Endodermal cell (in vitro differentiated cells): ENCODE measurements around the gene CCNH. TPM values are rescaled to one million over a fixed set of nuclear protein-coding genes. Genes with fewer than 3 reads are reported as not detected.

Experiments used
- DNase-seq: peaks from one replicate; pipeline ENCODE4 v3.0.0-alpha.2; 2017
- H3K27ac ChIP-seq: 2 replicates; pipeline ENCODE4 v1.5.1; 2013; ENCODE audit warnings: mild to moderate bottlenecking, low read depth, low read length, moderate library complexity
- H3K27me3 ChIP-seq: 2 replicates; pipeline ENCODE4 v1.6.1; 2013; ENCODE audit warnings: mild to moderate bottlenecking, low read length, moderate library complexity; ENCODE audit not compliant: insufficient read depth, control insufficient read depth, poor library complexity, severe bottlenecking
- H3K36me3 ChIP-seq: 2 replicates; pipeline ENCODE4 v1.7.0; 2013; ENCODE audit warnings: mild to moderate bottlenecking, low read length, moderate library complexity; ENCODE audit not compliant: control insufficient read depth, insufficient read depth
- H3K4me1 ChIP-seq: one replicate; pipeline ENCODE4 v1.7.0; 2013; ENCODE audit warnings: low read length; ENCODE audit not compliant: control insufficient read depth, insufficient read depth
- H3K4me3 ChIP-seq: 2 replicates; pipeline ENCODE4 v1.5.1; 2013; ENCODE audit warnings: mild to moderate bottlenecking, low read length, moderate library complexity
- H3K9ac ChIP-seq: 2 replicates; pipeline ENCODE4 v1.6.1; 2013; ENCODE audit warnings: mild to moderate bottlenecking, low read length, moderate library complexity; ENCODE audit not compliant: poor library complexity, severe bottlenecking; ENCODE audit errors: extremely low read depth
- H3K9me3 ChIP-seq: 2 replicates; pipeline ENCODE4 v1.6.1; 2013; ENCODE audit warnings: mild to moderate bottlenecking, low read length, moderate library complexity; ENCODE audit not compliant: control insufficient read depth
- H3K27ac Mint-ChIP-seq: 2 replicates; pipeline ENCODE4 v1.8.0; 2020; ENCODE audit warnings: mixed read lengths
- H3K27me3 Mint-ChIP-seq: 2 replicates; pipeline ENCODE4 v1.8.0; 2021; ENCODE audit warnings: mild to moderate bottlenecking, mixed read lengths; ENCODE audit not compliant: insufficient read depth
- H3K36me3 Mint-ChIP-seq: 2 replicates; pipeline ENCODE4 v1.8.0; 2020; ENCODE audit warnings: low read depth, mixed read lengths
- H3K4me1 Mint-ChIP-seq: 2 replicates; pipeline ENCODE4 v1.8.0; 2020; ENCODE audit warnings: mixed read lengths
- H3K4me3 Mint-ChIP-seq: 2 replicates; pipeline ENCODE4 v1.8.0; 2020; ENCODE audit warnings: mild to moderate bottlenecking, moderate library complexity, mixed read lengths
- H3K9me3 Mint-ChIP-seq: 2 replicates; pipeline ENCODE4 v1.8.0; 2020; ENCODE audit warnings: mild to moderate bottlenecking, mixed read lengths
- WGBS, 2 experiments: methylation state at CpG; one replicate each; pipeline versions ENCODE4 v1.1.5 to v1.1.7; 2013; ENCODE audit warnings: missing lambda C conversion rate in 2 of 2, mixed read lengths in 1 of 2; ENCODE audit not compliant: insufficient coverage in 1 of 2, insufficient read length in 1 of 2; 5-methylcytosine and 5-hydroxymethylcytosine counted together
- total RNA-seq, 2 donors: library from RNA; stranded (reverse); fragmentation: NEBNext Ultra II Directional in 1 of 2; extraction: Animal tissue kit (Norgen Biotek cat#: 25700) in 1 of 2; gene quantifications; 2 replicates in 1 of 2; 3 replicates in 1 of 2; pipeline ENCODE4 v1.2.1, GENCODE V29; 2021
- TF ChIP-seq, protein P1 (sequence below): fragments of 200-600 bp; sonication (generic); conservative IDR thresholded peaks from 2 replicates; pipeline ENCODE4 v1.5.0; 2021; ENCODE audit warnings: antibody characterized with exemption, mild to moderate bottlenecking

The CCNH gene
- total RNA-seq, 2 donors from 2014 or later: 34.4 to 37.7 TPM

DNA sequence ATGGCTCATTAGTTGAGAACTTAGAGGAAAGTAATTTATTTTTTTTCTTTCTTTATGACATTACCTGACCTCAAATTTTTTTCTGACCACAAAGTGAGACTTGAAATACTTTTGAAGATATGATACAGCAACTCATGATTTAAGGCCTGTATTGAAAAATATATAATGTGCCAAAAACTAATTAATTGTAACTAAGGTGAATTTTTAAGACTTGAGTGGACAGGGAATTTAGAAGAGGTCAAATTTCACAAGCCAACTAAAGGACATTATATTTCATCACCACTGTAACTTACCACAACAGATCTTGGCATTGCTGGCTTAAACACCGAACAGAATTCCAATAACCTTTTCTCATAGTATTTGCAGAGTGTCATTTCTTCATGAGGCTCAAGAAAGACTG lies 1.8 kb downstream of the CCNH start:
- WGBS, 2 experiments: 97 to 100% methylated on average over 1 of the region's 1 CpG
- no peaks in the 10 kb centered on the region for H3K9me3 Mint-ChIP-seq
- peaks cover 8% of the 10 kb centered on the region for H3K4me1 Mint-ChIP-seq
- TF ChIP-seq, protein P1, sequence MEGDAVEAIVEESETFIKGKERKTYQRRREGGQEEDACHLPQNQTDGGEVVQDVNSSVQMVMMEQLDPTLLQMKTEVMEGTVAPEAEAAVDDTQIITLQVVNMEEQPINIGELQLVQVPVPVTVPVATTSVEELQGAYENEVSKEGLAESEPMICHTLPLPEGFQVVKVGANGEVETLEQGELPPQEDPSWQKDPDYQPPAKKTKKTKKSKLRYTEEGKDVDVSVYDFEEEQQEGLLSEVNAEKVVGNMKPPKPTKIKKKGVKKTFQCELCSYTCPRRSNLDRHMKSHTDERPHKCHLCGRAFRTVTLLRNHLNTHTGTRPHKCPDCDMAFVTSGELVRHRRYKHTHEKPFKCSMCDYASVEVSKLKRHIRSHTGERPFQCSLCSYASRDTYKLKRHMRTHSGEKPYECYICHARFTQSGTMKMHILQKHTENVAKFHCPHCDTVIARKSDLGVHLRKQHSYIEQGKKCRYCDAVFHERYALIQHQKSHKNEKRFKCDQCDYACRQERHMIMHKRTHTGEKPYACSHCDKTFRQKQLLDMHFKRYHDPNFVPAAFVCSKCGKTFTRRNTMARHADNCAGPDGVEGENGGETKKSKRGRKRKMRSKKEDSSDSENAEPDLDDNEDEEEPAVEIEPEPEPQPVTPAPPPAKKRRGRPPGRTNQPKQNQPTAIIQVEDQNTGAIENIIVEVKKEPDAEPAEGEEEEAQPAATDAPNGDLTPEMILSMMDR: no peak
- Histone ChIP-seq H3K4me1 (peaks cover 7% of the 10 kb centered on the region), H3K9ac (no peak overlapping the region), H3K9me3 (no peaks in the 10 kb centered on the region), H3K27me3 (no peaks in the 10 kb centered on the region), H3K36me3 (peaks cover 48% of the 10 kb centered on the region), H3K4me3 (peak overlapping the region; percentile 91), H3K27ac (no peak overlapping the region)
- H3K36me3 Mint-ChIP-seq: peaks cover 27% of the 10 kb centered on the region
- DNase-seq: no peak
- peak overlapping the region; percentile 78 for H3K4me3 Mint-ChIP-seq
- no peak overlapping the region for H3K27ac Mint-ChIP-seq
- no peaks in the 10 kb centered on the region for H3K27me3 Mint-ChIP-seq

DNA sequence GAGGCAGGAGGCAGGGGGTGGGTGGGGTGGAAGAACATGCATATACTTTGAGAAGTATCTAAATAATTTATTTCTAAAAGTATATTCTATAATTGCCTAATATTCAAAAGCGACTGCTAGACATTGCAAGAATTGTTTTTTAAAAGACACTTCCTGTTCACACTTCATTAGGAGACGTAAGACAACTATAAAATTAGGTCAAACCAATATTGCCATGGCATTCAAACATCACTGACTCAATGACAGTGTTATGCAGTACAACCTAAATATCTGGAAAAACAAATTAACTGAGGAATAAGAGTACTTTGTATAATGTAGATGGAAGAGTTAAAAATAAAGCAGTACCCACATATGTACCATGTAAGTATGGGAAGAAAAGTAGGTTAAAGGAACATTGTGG lies 4.5 kb downstream of the CCNH start:
- no peak overlapping the region for H3K27ac Mint-ChIP-seq
- Histone ChIP-seq H3K9me3 (no peaks in the 10 kb centered on the region), H3K9ac (no peak overlapping the region), H3K36me3 (peaks cover 76% of the 10 kb centered on the region), H3K4me1 (peaks cover 7% of the 10 kb centered on the region), H3K27ac (no peak overlapping the region), H3K4me3 (no peak overlapping the region), H3K27me3 (no peaks in the 10 kb centered on the region)
- H3K4me1 Mint-ChIP-seq: peaks cover 5% of the 10 kb centered on the region
- no peak overlapping the region for H3K4me3 Mint-ChIP-seq
- H3K9me3 Mint-ChIP-seq: no peaks in the 10 kb centered on the region
- TF ChIP-seq, protein P1: no peak
- H3K27me3 Mint-ChIP-seq: no peaks in the 10 kb centered on the region
- DNase-seq: no peak
- WGBS, 2 experiments: 86 to 90% methylated on average over 1 to 2 of the region's 2 CpGs
- peaks cover 46% of the 10 kb centered on the region for H3K36me3 Mint-ChIP-seq

DNA sequence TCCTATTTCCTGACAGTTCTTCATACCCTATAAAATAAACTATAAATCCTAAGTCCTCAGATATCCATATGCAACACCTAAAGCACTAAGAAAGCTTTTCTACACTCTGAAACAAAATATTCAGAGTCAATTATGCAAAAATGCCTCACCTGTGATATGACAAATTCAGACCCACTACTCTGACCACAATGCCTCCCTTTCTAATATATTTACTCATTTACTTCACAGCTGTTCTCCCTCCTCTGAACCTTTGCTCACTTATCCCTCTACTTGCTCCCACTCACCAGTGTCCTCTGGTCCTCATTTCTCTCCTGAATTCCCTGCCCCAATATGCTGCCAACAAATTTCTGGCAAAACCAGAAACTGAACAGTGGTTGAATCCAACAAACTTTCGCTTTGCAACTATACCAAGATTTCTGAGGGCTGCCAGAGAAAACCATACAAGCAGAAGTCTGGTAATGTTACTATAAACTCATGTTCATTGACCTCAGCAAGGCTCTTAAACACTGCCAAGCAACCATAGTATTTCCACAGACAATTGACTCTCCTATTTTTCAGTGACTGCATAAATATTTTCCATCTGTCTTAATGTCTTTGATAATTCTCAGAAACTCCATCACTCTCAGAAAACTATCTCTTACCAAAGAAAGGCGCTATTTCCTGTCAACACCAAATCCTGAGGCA lies 7.1 kb downstream of the CCNH start:
- H3K4me3 Mint-ChIP-seq: no peak overlapping the region
- peaks cover 6% of the 10 kb centered on the region for H3K9me3 Mint-ChIP-seq
- no peaks in the 10 kb centered on the region for H3K27me3 Mint-ChIP-seq
- Histone ChIP-seq H3K4me3 (no peak overlapping the region), H3K9me3 (peaks cover 11% of the 10 kb centered on the region), H3K36me3 (peaks cover 96% of the 10 kb centered on the region), H3K27me3 (no peaks in the 10 kb centered on the region), H3K9ac (no peak overlapping the region), H3K4me1 (no peaks in the 10 kb centered on the region), H3K27ac (no peak overlapping the region)
- peaks cover 65% of the 10 kb centered on the region for H3K36me3 Mint-ChIP-seq
- TF ChIP-seq, protein P1: no peak
- no peak overlapping the region for H3K27ac Mint-ChIP-seq
- H3K4me1 Mint-ChIP-seq: no peaks in the 10 kb centered on the region
- 91 to 100% methylated on average over 1 to 2 of the region's 2 CpGs for WGBS, 2 experiments
- no peak for DNase-seq
